ENCODE data around the gene SHANK2. TPM values are rescaled to one million over a fixed set of nuclear protein-coding genes. Genes with fewer than 3 reads are reported as not detected.

Gene SHANK2
- polyA plus RNA-seq, 4 donors = 2.2 to 15.3 (median 3.8) TPM

DNA sequence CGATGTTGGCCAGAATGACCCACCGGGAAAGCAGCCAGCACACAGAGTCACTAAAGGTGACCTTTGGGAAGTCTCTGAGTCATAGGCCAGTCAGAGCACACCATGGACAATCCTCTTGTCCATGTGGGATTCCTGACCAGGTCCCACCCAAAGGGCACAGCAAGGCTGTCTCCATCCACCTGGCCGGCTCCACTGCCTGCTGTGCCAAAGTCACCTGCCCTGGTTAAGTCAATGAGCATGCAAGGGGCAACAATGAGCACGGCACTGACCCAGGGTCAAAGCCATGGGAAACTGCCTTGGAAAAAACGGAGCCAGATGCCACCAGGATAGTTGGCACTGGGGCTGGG is 49.8 kb downstream of the SHANK2 start:
- WGBS, 3 donors = 70 to 90% (median 74%) methylated on average over 5 of the region's 5 CpGs
- no peaks in the 10 kb centered on the region for H3K9me3 ChIP-seq (ENCODE audit: control insufficient read depth in 2 of 2, insufficient read depth in 1 of 2, low read depth in 1 of 2, low read length in 1 of 2)
- FAIRE-seq (no peak), DNase-seq (no peak)
- peaks cover 0 to 2% (median 0%) of the 10 kb centered on the region in 3 donors for H3K4me1 ChIP-seq (ENCODE audit: control insufficient read depth in 3 of 3, insufficient read depth in 2 of 3, low read depth in 1 of 3, low read length in 2 of 3)
- H3K4me3 ChIP-seq (ENCODE audit: low read depth in 1 of 3, low read length in 3 of 3) = no peak overlapping the region
- H3K27ac ChIP-seq (ENCODE audit: low read depth in 1 of 3, low read length in 2 of 3) = no peak overlapping the region
- no peaks in the 10 kb centered on the region for H3K27me3 ChIP-seq (ENCODE audit: control insufficient read depth in 3 of 3, insufficient read depth in 3 of 3, low read length in 3 of 3)
- peaks cover 0 to 51% (median 0%) of the 10 kb centered on the region in 3 donors for H3K36me3 ChIP-seq (ENCODE audit: control insufficient read depth in 3 of 3, insufficient read depth in 2 of 3, low read depth in 1 of 3, low read length in 3 of 3)

Other genes with a start within 250 kb of the SHANK2 start
- 10 to 100 TPM; 11.6 to 50.5 (median 24.5) TPM for gene DHCR7, start 195.8 kb upstream of the SHANK2 start, polyA plus RNA-seq
- gene NADSYN1, start 200.6 kb upstream of the SHANK2 start, polyA plus RNA-seq = 100 to 1,000 TPM in 2 of 4 donors, 10 to 100 TPM in 2; 85.7 to 210 (median 97.9) TPM